Peyer's patch (tissue), 4 donors: ENCODE results near the gene BTBD18. TPM values are rescaled to one million over a fixed set of nuclear protein-coding genes. Genes with fewer than 3 reads are reported as not detected.

Source experiments
- DNase-seq, 3 donors: peaks; one replicate each; pipeline ENCODE4 v3.0.0-alpha.2; 2017 to 2019
- H3K27ac ChIP-seq, 4 donors: fragments of 200-600 bp; sonication (generic); one replicate each; pipeline ENCODE4 v1.5.1; 2016 to 2019
- H3K27me3 ChIP-seq, 2 donors: fragments of 200-600 bp; sonication (generic); one replicate each; pipeline ENCODE4 v1.5.1; 2019
- H3K36me3 ChIP-seq, 3 donors: fragments of 200-600 bp; sonication (generic); one replicate each; pipeline ENCODE4 v1.5.1; 2016 to 2019
- H3K4me1 ChIP-seq, 4 donors: fragments of 200-600 bp; sonication (generic); one replicate each; pipeline ENCODE4 v1.5.1; 2016 to 2019
- H3K4me3 ChIP-seq, 4 donors: fragments of 200-600 bp; sonication (generic); 1 replicate in 3 of 4; 2 replicates in 1 of 4; pipeline ENCODE4 v1.5.1; 2016 to 2019; ENCODE audit warnings: mild to moderate bottlenecking in 1 of 4
- H3K9me3 ChIP-seq, 4 donors: fragments of 200-600 bp; sonication (generic); one replicate each; pipeline ENCODE4 v1.5.1; 2016 to 2019; ENCODE audit warnings: mild to moderate bottlenecking in 1 of 4
- POLR2A ChIP-seq, 2 donors: fragments of 450-650 bp; IDR thresholded peaks; one replicate each; pipeline ENCODE4 v1.5.1; 2017; ENCODE audit warnings: antibody characterized with exemption in 2 of 2, mild to moderate bottlenecking in 2 of 2, moderate library complexity in 2 of 2
- total RNA-seq, 4 donors: library from RNA; depleted of rRNA; stranded (reverse); fragments of >200 nt; gene quantifications; one replicate each; pipeline ENCODE4 v1.1.0, GENCODE V29; 2016
- TF ChIP-seq, protein P1 (sequence below), 6 experiments: fragments of 450-650 bp in 4 of 6; fragments of 200-600 bp in 2 of 6; sonication (generic) in 1 of 6; IDR thresholded peaks; one replicate each; pipeline ENCODE4 v1.5.1; 2017 to 2019; ENCODE audit warnings: antibody characterized with exemption in 6 of 6, mild to moderate bottlenecking in 3 of 6, moderate library complexity in 1 of 6

The BTBD18 gene
- total RNA-seq, 4 donors from 2014 or later: not detected

DNA sequence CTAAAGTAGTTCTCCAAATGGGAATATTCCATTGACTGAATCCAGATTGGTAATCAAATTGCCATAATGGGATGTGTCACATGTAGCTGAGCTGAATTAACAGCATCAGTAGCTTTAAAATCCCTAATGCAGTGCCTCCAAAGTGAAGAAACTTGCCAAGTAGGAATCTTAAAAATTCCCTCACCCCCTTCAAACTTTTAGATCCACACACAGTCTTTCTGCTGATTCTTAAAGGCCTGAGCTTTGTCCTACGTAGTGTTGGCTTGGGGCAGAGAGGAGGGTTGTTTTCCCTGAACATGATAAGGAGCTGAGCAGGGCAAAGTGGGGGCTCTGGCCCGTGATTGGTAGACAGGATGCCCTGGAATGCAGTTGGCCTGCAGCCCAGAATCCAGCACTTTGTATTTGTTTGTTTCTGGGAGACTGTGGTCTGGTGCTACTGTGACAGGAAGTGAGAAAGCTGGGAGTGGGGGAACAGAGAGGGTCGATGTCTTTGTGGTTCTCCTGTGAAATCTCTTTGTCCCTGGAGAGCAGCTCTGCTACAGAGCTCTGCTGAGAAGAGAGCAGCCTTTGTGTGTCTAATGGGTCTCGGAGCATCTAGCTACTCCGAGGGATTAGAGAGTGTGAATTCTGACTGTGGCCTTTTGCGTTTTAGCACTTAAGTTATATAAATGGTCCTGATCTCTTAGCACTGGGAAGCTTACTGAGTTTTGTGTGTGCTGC is 26.9 kb upstream of the BTBD18 start:
- Histone ChIP-seq H3K27ac (peak overlapping the region; percentile 46 to 91 (median 84)), H3K36me3 (no peaks in the 10 kb centered on the region), H3K4me1 (peaks cover 0 to 94% (median 12%) of the 10 kb centered on the region in 4 donors), H3K4me3 (peak overlapping the region in 2 of 4 donors; percentile 28 to 41), H3K9me3 (no peaks in the 10 kb centered on the region), H3K27me3 (no peaks in the 10 kb centered on the region)
- DNase-seq: peak; percentile 45 to 91 (median 89)
- TF ChIP-seq, protein P1, sequence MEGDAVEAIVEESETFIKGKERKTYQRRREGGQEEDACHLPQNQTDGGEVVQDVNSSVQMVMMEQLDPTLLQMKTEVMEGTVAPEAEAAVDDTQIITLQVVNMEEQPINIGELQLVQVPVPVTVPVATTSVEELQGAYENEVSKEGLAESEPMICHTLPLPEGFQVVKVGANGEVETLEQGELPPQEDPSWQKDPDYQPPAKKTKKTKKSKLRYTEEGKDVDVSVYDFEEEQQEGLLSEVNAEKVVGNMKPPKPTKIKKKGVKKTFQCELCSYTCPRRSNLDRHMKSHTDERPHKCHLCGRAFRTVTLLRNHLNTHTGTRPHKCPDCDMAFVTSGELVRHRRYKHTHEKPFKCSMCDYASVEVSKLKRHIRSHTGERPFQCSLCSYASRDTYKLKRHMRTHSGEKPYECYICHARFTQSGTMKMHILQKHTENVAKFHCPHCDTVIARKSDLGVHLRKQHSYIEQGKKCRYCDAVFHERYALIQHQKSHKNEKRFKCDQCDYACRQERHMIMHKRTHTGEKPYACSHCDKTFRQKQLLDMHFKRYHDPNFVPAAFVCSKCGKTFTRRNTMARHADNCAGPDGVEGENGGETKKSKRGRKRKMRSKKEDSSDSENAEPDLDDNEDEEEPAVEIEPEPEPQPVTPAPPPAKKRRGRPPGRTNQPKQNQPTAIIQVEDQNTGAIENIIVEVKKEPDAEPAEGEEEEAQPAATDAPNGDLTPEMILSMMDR (IDR thresholded peaks at IDR 0.05): no peak
- TF ChIP-seq POLR2A (IDR thresholded peaks at IDR 0.05): peak in 1 of 2 donors; percentile 50

DNA sequence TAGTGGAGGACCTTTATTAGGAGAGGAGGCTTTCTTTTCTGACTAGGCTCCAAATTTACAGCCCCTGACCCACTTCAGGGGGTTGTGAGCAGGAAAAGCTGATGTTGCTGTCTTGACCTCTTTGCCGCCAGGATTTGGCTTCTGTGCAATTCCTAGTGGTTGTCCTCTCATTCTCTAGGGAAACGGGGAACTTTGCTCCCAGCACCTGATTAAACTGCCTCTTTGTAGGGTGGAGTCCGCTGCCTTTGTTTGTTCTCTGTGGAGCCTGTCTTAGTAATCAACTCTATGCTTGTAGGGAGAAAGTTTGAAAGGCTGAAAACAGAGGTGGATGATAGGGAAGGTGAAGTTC is 26.3 kb upstream of the BTBD18 start:
- peak overlapping the region in 2 of 4 donors; percentile 28 to 41 for H3K4me3 ChIP-seq
- no peaks in the 10 kb centered on the region for H3K27me3 ChIP-seq
- peaks cover 0 to 89% (median 12%) of the 10 kb centered on the region in 4 donors for H3K4me1 ChIP-seq
- no peaks in the 10 kb centered on the region for H3K36me3 ChIP-seq
- H3K27ac ChIP-seq: peak overlapping the region; percentile 46 to 91 (median 84)
- peak in 1 of 2 donors; percentile 33 for TF ChIP-seq POLR2A (IDR thresholded peaks at IDR 0.05)
- TF ChIP-seq, protein P1 (IDR thresholded peaks at IDR 0.05): peak in 1 of 6 experiments; percentile 25
- peak in 1 of 3 donors; percentile 85 for DNase-seq
- H3K9me3 ChIP-seq: no peaks in the 10 kb centered on the region

DNA sequence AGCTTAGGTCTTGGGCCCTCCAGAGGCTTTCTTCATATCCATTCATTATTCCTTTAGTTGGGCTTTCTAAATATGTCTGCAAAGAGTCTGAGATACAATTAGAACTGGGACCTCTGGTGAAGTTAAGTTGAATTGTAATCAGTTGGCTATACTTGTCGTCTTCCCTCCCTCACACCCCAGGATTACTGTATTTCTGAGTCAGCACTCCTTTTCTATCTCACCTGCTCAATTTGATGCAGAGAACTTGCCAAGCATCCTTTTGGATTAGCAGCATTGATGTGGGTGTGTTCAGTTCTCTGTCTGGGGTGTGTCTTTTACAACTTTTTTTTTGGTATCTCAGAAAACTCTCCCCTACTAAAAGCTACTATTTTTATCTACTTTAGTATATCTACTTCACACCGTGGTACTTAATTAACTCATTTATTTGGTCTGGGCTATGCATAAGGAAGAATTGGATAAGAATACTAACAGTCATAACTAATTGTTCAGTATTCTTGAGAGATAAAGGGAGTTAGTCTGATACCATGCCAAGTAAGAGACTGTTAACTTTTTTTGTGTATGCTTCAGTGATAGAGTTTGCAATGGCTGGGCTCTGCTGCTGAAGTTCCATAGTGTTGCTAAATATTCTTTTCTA is 25.1 kb upstream of the BTBD18 start:
- no peak for DNase-seq
- H3K4me3 ChIP-seq: no peak overlapping the region
- H3K9me3 ChIP-seq: no peaks in the 10 kb centered on the region
- H3K4me1 ChIP-seq: peaks cover 0 to 89% (median 9%) of the 10 kb centered on the region in 4 donors
- no peaks in the 10 kb centered on the region for H3K27me3 ChIP-seq
- TF ChIP-seq, protein P1 (IDR thresholded peaks at IDR 0.05): no peak
- no peak for TF ChIP-seq POLR2A (IDR thresholded peaks at IDR 0.05)
- H3K27ac ChIP-seq: peak overlapping the region; percentile 46 to 91 (median 84)
- no peaks in the 10 kb centered on the region for H3K36me3 ChIP-seq

DNA sequence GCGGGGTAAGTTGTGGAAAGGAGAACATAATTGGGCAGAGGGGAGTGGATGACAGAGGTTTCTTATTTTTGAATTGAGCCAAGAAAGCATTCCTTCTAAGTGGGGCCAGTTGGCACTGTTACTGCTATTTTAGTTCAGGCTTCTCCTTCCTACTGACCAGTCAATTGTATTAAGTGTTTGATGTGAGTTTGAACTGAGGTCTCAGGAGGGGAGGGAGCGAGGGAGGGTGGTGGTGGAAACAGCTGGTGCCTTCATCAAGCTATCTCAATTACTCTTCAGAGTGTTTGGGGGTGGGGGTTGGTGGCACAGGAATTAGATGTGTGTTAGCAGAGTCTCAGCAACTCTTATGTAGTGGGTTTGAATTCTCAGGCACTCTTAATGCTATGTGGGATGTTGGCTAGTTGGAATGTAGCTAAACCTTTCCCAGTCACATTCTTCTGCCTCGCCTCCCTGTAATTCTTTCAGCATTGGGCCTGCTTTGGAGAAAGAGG is 24.5 kb upstream of the BTBD18 start:
- TF ChIP-seq POLR2A (IDR thresholded peaks at IDR 0.05): no peak
- TF ChIP-seq, protein P1 (IDR thresholded peaks at IDR 0.05): no peak
- Histone ChIP-seq H3K9me3 (no peaks in the 10 kb centered on the region), H3K4me3 (peak overlapping the region in 1 of 4 donors; percentile 1), H3K27me3 (no peaks in the 10 kb centered on the region), H3K4me1 (peaks cover 0 to 85% (median 9%) of the 10 kb centered on the region in 4 donors), H3K36me3 (no peaks in the 10 kb centered on the region), H3K27ac (peak overlapping the region in 3 of 4 donors; percentile 47 to 91 (median 88))
- no peak for DNase-seq

DNA sequence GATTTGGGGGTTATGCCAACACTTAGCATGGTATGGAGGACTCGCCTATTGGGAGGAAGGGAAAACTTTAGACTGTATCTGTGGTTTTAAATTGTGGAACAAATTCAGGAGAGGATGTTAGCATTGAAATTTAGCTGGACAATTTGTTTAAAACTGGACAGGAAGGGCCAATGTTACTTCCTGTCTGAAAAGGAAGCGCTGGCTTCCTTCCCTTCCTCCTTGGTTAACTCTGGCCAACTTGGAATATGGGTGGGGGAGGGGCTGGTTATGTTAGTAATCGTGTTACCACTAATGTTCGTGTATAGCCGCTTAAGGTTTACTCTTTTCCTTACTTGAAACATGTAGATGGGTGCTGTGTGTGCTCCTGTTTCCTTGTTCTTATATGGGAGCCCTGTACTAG is 23.9 kb upstream of the BTBD18 start:
- Histone ChIP-seq H3K4me3 (peak overlapping the region in 1 of 4 donors; percentile 1), H3K36me3 (no peaks in the 10 kb centered on the region), H3K4me1 (peaks cover 0 to 82% (median 9%) of the 10 kb centered on the region in 4 donors), H3K27ac (peak overlapping the region in 3 of 4 donors; percentile 47 to 91 (median 88)), H3K9me3 (no peaks in the 10 kb centered on the region), H3K27me3 (no peaks in the 10 kb centered on the region)
- DNase-seq: no peak
- TF ChIP-seq, protein P1 (IDR thresholded peaks at IDR 0.05): no peak
- no peak for TF ChIP-seq POLR2A (IDR thresholded peaks at IDR 0.05)
